ENCODE results near the gene RTN1.

The RTN1 gene, protein sequence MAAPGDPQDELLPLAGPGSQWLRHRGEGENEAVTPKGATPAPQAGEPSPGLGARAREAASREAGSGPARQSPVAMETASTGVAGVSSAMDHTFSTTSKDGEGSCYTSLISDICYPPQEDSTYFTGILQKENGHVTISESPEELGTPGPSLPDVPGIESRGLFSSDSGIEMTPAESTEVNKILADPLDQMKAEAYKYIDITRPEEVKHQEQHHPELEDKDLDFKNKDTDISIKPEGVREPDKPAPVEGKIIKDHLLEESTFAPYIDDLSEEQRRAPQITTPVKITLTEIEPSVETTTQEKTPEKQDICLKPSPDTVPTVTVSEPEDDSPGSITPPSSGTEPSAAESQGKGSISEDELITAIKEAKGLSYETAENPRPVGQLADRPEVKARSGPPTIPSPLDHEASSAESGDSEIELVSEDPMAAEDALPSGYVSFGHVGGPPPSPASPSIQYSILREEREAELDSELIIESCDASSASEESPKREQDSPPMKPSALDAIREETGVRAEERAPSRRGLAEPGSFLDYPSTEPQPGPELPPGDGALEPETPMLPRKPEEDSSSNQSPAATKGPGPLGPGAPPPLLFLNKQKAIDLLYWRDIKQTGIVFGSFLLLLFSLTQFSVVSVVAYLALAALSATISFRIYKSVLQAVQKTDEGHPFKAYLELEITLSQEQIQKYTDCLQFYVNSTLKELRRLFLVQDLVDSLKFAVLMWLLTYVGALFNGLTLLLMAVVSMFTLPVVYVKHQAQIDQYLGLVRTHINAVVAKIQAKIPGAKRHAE

DNA sequence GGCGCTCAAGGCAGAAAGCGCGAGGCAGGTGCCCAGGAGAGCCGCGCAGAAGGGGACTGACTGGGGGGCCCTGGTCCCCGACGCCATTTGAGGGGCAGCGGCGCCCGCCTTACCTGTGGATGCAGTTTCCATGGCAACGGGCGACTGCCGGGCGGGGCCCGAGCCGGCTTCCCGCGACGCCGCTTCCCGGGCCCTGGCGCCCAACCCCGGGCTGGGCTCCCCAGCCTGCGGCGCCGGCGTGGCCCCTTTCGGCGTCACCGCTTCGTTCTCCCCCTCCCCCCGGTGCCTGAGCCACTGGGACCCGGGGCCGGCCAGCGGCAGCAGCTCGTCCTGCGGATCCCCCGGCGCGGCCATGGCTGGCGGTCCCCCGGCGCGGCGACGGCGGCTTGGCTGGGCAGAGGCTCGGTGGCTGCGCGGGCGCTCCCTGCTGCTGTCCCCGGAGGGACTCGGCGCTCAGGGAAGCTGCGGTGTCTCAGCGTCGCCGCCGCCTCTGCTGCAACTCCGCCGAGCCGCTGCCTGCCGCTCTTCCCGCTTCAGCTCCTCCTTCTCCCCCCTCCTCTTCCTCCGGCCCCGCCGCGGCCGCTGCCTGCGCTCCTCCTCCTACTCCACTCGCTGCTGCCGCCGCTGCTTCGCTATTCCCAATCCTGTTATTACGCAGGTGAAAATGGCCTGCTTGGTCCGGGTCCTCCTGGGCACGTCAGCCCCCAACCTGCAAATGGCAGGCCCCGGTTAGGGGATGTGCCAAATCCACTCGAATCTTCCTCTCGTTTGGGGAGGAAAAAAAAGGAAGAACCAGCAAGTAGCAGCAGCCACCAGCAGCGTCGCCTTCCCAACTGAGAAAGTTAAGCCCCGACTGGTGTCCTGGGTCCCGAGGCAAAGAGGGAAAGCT lies at the start of gene RTN1:
TSS of gene RTN1 (minus strand) at position 500 of the 889 bp plus-strand sequence. CDS start at position 354, 146 bp downstream.
- in situ Hi-C loops (cut with MboI; ENCODE audit: low sequenced_read_pairs), result no loop called here

DNA sequence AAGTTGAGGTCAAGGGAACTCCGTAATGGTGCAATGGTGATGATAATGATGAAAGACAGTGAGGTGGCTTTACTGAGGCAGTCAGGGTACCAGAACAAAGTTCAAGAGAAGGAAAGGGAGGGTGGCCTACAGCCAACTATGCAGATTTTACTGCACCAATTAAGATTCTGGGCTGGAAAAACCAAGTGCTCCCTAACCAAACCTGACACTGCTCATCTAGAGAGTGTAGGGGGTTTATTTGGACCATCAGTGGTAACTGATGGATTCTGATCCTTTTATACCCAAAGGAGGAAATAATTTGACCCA lies 49.8 kb upstream of the RTN1 start:
- in situ Hi-C loops (cut with MboI; ENCODE audit: low sequenced_read_pairs), result no loop called here

DNA sequence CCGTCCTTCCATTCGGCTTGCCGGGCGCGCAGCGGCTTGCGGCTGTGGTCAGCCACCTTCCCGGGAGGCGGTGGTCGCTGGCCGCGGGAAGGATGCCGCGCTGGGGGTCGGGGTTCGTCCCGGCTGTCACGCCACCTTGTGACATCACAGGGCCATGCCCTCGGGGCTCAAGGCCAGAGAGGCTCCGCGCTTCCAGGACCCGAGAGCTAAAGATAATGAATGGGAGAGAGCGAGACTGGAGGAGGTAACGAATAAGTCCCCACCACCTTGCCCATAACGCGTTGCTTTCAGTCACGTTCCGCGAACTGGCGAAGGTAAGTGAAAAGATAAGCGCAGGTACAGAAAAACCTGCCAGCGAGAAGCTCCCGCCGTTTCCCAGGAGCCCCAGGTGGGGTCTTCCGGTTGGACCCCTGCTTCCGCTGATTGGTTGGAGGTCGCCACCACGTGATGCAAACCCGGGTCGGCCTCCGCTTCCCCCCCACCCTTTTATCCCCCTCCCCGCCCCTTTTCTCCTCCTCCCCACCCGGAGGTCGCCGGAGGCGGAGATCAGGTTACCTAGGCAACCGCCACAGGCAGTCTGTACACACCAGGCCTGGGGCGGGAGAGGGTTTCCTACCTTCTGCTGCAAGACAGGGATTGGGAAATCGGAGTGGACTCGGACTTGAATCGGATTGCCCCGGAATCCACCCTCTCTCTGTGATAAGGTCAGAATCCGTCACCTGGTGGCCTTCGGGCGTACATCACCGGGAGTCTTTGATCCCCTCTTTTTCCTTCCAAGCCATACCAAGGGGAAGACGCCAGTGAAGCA lies 49.2 kb upstream of the RTN1 start, which contains the start of gene LRRC9:
TSS of gene LRRC9 (plus strand) at position 575 of the 808 bp plus-strand sequence.
- in situ Hi-C loops (cut with MboI; ENCODE audit: low sequenced_read_pairs), result no loop called here

DNA sequence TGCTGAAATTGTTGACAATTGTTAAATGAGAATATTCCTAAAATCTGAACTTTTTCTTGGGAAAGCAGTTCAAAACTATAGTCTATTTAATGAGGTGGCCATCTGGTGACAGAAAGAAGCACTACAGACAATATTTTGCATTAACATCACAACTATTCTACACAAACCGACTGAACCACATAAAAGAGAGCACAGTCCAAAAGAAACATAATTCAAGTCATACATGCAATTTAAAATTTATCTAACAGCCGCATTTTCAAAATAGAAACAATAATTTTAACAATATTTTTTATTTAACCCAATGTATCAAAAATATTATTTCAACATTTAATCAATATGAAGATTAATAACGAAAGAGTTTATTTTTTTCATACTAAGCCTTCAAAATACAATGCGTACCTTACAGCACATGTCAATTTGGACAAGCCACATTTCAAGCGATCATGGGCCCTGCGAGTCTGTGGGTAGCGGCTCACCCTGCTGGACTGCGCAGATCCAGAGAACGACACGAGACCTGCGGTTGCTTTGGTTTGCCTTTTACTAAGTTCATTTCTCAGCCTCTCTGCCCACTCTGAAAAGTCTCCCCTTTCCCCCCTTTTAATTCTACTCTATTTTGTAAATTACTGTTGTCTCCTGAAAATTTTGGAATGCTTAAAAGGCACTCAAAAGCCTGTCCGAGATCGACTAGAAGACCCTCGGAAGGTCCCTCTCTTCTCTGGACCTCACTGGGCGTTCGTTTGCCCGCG lies 48.4 kb upstream of the RTN1 start:
- in situ Hi-C loops (cut with MboI; ENCODE audit: low sequenced_read_pairs), result no loop called here

DNA sequence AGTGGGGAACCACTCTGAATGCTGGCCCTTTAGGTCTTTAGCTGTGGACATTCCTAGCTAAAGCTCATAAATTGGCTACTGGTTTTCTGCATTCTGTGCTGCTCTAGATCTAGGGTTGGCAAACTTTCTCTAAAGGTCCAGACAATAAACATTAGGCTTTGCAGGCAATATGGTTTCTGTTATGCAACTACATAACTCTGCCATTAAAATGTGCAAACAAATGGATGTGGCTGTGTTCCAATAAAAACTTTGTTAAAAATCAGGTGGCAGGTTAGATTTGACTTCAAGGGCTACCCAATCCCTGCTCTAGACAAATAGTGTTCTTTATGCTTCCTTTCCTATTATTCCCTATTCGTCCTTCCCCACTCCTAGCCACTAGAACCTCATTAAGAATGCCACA lies 42.6 kb upstream of the RTN1 start:
- in situ Hi-C loops (cut with MboI; ENCODE audit: low sequenced_read_pairs), result no loop called here

DNA sequence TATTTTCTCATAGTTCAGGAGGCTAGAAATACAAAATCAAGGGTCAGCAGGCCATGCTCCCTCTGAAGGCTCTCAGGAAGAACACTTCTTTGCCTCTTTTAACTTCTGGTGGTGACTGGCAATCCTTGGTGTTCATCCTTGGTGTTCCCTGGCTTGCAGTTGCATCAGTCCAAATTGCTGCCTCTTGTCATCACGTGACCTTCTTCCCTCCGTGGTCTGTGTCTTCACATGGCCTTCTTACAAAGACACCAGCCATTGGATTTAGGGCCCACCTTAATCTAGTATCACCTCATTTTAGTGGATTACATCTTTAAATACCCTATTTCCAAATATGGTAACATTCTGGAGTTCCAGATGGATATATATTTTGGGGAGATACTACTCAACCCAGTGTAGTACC lies 41.9 kb upstream of the RTN1 start:
- in situ Hi-C loops (cut with MboI; ENCODE audit: low sequenced_read_pairs), result no loop called here

DNA sequence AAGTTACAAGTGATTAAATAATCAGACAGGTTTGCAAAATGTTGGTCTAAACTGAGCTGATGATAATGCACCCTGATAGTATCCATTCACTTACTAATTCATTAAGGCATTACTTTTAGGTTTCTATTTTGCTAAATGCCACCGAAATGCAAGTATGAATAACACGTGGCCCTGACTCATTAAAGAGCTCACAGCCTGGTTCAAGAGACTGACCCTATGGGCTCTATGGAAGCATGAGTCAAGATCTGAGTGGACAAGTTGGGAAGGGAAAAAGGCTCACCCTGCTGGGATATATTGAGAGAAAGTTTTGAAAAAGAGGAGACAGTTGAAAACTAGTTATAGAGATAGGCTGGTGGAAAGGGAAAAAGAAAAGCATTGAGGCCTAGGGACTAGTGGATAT lies 34.6 kb upstream of the RTN1 start:
- in situ Hi-C loops (cut with MboI; ENCODE audit: low sequenced_read_pairs), result no loop called here

DNA sequence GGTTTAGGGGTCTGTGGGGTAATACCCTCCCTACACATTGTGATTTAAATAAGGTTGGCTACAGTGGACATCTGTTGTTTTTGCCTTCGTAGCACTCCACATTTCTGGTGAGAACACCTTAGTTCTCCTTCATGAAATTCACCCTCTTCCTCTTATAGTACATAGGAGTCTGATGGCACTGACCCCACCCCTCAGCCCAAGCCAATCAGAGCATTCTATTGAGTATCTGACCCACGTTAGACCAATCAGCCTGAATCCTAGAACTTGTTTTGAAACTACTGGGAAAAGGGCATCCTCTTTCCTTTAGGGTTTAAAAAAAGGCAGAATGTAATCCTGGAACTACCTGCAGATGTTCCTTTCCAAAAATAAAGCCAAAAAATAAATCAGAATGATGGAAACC lies 33.6 kb upstream of the RTN1 start:
- in situ Hi-C loops (cut with MboI; ENCODE audit: low sequenced_read_pairs), result no loop called here

DNA sequence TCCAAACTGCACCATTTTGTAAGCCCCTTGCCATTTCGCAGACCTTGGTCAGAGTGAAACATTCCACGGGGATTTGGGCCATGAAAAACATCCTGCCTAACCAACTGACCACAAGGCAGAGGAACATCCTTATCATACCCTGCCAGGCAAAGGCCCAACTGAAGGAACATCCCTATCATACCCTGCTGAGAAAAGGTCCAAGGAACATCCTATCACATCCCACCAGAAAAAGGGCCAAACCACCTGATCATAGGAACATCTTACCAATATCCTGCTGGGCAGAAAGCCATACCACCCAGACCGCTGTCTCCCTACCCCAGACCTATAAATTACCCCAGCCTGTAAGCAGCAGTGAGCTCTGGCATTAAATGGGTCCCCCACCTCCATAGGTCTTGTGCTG lies 30.0 kb upstream of the RTN1 start:
- in situ Hi-C loops (cut with MboI; ENCODE audit: low sequenced_read_pairs), result no loop called here

DNA sequence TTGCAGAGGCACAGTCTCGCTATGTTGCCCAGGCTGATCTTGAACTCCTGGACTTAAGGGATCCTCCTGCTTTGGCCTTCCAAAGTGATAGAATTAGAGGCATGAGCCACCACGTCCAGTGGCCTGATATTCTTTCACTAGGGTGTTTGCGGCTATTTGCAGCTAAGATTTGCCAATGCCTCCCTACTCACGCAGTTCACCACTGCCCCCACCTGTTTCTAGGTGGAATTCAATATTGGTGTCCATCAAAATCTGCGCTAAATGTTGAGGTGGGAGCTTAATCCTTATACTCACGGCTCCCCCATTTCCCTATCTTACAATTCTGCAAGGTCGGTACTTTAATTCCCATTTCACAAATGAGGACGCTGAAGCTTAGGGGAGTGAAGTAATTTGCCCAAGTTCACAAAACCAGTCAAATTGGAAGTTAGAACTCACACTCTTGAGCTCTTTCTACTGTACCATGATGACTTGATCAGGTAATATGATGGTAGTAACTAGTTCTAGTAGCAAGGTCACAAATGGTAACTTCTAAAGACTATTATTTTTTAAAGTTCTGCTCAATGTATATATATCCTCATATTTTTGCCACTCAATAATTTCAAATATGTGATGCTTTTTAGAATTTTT lies 27.3 kb upstream of the RTN1 start:
- in situ Hi-C loops (cut with MboI; ENCODE audit: low sequenced_read_pairs), result no loop called here

DNA sequence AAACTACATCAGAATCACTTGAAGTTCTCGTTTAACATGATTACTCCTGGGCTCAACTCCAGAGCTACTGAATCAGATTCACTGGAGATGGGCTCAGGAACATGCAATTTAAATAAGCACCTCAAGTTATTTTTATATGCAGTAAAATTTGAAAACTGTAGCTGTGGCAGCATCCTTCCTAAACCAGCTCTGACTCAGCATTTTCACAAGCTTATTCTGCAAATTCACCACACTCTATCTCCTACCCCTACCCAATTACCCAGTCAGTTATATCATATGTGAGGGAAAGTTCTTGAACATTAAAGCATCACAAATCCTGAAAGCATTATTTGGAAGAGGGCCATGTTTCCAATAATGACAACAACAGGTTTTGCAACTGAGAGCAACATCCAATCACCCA lies 25.1 kb upstream of the RTN1 start:
- in situ Hi-C loops (cut with MboI; ENCODE audit: low sequenced_read_pairs), result no loop called here

DNA sequence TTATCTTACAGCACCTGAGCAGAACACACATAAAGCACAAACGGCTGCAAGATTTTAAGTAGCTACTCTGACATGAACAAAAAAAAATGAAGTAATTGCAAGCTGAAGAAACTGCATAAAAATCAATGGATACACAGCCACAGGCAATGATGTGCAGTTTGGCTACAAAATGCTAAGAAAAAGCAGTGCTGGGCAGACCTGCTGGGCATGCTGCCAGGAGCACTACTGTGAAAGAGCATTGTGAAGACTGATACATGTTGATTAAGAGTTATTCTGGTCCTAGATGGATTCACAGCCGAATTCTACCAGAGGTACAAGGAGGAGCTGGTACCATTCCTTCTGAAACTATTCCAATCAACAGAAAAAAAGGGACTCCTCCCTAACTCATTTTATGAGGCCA lies 20.1 kb upstream of the RTN1 start:
- in situ Hi-C loops (cut with MboI; ENCODE audit: low sequenced_read_pairs), result no loop called here

DNA sequence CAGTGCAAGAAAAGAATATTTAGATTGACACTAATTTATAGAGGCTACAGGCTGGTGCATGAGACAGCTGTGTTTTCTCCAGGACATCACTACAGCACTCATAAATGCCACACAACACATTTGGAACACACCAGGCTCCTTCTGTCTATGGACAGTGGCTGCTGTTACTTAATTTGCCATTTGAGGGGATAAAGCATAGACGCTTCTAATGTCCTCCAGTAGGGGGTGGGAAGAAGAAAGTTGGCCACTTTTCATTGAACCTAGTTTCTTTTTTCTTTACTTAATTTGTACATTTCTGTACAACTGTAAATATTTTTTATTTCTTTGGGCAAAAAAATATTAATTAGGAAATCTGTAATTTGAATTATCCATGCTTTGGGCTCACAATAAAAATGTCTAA lies 12.4 kb upstream of the RTN1 start:
- in situ Hi-C loops (cut with MboI; ENCODE audit: low sequenced_read_pairs), result no loop called here

DNA sequence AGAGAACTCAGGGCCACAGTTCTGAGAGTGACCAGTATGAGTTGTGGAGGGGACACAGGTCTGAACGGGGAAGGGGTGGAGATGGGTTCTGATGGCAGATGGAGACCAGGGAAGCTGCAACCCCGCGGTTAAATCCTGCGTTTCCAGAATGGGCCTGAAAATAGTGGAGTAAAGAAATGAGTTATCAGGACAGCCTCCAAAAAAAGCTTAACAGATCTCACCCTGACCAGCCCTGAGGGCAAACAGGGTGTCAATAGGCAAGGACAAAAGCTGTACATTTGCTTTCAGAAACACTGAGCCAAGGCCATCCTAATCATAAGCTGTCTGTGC lies 555 bp upstream of the RTN1 start:
- in situ Hi-C loops (cut with MboI; ENCODE audit: low sequenced_read_pairs), result no loop called here

DNA sequence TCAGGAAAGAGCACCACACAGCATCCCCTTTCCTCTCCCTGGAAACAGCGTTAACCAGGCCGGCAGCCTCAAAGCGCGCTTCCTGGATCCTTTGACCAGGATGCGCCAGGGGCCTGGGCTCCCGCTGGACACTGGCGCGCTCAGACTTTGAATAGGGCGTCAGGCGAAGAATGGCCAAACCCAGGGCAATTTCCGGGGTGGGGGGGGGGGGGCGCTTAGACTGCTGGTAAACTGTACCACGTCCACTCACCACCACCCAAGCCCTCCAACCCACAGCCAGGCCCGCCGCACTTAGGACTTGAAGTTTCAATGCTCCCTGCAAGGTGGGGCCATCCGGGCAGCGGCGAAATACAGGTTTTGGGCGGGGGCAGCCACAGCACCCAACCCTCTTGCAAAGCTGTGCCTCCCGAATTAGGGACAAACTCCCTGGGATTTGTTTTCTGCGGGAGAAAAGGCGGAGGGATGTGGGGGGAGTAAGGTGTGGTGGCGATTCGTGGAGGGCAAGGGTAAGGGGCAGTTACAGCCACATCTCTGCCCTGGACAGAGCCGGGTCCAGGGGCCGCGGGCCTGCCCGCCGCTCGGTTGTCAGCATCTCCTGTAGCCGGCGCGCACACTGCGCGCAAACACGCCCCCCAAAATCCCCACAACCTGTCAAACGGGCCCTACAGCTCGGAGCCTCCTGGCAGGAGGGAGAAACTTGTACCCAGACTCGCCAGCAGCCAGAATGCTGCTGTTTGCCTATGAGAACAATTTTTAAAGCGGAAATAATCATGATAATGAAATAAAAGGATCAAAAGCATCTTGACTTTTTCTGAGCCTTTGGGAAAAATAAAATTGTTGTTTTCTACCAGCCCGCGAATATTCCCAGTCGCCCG lies 958 bp downstream of the RTN1 start:
- in situ Hi-C loops (cut with MboI; ENCODE audit: low sequenced_read_pairs), result no loop called here

DNA sequence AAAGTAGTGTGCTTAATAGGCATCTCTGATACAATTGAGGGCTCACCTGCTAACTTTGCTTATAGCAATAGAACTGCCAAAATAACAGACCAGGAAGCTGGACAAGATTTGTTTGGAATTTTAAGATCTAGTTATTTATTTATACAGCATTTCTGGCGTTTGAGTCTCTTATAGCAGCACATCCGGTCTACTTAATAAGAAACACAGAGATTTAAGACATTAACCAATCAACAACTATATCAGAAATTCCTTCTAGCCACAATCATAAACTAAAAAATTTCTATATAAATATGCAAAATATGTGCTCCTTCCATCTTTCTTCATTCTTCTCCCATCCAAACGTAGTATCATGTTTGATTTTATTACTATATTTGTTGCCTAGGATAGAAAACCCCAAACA lies 2.6 kb downstream of the RTN1 start:
- in situ Hi-C loops (cut with MboI; ENCODE audit: low sequenced_read_pairs), result no loop called here

DNA sequence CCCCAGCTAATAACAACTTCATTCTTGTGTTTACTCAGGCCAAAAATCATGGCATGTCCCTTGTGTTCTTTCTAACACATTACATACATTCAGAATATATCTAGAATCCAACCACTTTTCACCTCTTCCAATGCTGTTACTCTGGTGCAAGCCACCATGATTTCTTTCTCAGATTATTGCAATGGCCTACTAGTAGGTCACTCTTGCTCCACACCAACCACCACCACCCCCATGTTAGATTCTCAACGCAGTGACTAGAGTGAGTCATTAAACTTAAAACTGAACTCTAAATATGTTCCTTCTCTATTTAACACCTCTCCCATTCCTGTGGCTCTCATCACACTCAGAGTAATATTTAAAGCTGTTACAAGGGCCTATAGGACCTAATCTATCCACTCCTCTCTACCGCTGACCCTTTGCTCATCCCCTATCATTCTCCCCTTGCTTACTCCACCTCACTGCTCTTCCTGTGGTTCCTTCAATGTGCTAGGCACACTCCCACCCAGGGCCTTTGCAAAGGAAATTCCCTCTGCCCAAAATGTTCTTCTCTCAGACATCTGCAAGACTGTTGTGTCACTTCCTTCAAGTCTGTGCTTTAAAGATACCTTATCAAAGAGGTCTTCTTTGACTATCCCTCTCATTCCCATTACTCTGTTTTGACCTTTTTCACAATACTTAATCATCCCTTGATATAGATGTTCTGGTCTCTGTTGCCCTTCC lies 6.6 kb downstream of the RTN1 start:
- in situ Hi-C loops (cut with MboI; ENCODE audit: low sequenced_read_pairs), result no loop called here

DNA sequence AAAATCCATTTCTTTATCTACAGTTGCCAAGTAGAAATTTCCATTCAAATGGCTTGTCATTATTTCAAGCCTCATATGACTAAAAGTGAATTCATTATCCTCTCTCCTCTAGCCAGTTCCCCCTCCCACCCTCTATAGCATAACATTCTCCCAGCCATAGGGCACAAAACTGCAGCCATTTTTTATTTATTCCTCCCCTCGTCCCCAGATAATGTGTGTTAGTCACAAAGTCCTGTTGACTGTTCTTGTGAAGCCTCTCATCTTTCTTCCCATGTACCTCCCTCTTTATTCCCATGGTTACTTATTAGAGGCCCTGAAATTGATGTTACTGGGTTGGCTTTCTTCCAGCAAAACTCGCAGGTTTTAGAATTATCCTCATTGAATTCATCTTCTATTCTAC lies 13.2 kb downstream of the RTN1 start:
- in situ Hi-C loops (cut with MboI; ENCODE audit: low sequenced_read_pairs), result no loop called here
